ENCODE measurements around the gene SAMD4B.

SAMD4B gene

DNA sequence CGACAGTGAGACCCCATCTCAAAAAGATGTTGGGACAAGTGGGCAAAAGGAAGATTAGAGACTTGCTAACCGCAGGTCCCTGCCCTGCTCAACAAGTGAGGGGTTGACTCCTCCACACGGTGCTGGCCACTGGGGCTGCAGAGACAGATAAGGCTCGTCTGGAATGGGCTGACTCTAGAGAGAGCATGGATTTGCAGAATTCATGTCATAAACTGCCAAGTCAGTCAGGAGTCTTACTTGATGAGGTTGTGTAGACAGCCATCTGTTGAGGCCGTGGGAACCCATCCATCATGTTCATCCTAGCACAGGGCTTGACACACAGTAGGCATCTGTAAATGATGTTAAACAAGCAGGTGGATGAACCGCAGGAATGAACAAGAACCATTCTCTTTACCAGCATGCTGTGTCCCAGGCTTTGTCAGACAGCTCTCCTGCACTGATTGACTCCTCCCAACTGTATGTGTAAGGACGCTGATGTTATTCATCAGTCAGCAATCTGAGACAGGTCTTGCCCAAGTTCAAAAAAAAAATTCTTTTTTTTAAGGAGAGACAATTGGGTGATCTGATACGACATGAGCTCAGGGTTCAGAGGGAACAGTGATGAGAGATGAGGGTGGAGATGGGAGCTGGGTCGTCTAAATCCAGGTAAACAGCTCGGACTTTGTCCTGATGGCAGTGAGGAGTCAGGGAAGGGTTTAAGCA, 39.8 kb downstream of the SAMD4B start:
- Histone ChIP-seq H3K4me3 (ENCODE audit: low read depth, low read length) (no peak overlapping the region), H3K27me3 (ENCODE audit: control insufficient read depth, insufficient read depth, low read length) (no peaks in the 10 kb centered on the region)

DNA sequence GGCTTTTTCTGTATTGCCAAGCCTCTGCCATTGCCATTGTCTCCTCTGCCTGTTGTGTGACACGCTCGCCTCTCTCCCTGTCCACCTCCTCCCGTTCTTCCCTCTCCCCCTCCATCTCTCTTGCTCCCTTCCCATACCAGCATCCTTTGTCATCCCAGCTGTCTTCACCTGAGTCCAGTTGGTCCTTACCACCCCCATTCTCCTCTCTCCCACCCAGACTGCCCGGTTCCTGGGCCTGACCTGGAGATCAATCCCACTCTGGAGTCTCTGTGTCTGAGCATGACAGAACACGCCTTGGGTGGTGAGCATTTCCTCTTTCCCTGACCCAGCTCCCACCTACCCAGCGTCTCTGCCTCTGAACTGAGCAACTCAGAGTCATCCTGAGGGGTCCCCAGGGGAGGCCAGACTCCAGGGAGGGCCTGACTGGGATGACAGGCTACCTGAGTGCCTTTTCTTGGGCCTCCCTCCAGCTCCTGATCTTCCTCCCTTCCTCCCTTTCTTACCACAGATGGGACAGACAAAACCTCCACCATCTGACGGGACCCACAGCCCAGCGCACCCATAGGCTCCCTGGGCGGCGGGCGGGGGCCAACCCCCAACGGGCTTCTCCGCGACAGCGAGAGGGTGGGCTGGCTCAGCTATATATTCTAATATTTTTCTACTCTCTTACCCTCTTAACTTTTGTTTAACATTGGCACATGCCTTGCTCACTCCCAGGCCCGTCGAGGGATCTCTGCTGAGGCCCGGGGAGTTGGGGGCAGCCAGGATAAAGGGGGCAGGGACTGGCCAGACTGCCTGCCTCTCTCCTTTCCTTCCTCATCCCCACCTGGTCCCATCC, 41.0 kb downstream of the SAMD4B start:
- Histone ChIP-seq H3K9ac (no peak overlapping the region), H3K4me1 (no peaks in the 10 kb centered on the region), H3K4me3 (ENCODE audit: low read depth, low read length) (no peak overlapping the region), H3K27ac (no peak overlapping the region), H3K4me2 (ENCODE audit: low read length) (no peak overlapping the region), H2AFZ (no peak overlapping the region), H3K36me3 (ENCODE audit: control insufficient read depth, insufficient read depth, low read length) (no peaks in the 10 kb centered on the region), H3K79me2 (no peaks in the 10 kb centered on the region), H3K9me3 (ENCODE audit: control insufficient read depth, low read length) (no peaks in the 10 kb centered on the region), H3K27me3 (ENCODE audit: control insufficient read depth, insufficient read depth, low read length) (no peaks in the 10 kb centered on the region)
- TF ChIP-seq, protein P1, sequence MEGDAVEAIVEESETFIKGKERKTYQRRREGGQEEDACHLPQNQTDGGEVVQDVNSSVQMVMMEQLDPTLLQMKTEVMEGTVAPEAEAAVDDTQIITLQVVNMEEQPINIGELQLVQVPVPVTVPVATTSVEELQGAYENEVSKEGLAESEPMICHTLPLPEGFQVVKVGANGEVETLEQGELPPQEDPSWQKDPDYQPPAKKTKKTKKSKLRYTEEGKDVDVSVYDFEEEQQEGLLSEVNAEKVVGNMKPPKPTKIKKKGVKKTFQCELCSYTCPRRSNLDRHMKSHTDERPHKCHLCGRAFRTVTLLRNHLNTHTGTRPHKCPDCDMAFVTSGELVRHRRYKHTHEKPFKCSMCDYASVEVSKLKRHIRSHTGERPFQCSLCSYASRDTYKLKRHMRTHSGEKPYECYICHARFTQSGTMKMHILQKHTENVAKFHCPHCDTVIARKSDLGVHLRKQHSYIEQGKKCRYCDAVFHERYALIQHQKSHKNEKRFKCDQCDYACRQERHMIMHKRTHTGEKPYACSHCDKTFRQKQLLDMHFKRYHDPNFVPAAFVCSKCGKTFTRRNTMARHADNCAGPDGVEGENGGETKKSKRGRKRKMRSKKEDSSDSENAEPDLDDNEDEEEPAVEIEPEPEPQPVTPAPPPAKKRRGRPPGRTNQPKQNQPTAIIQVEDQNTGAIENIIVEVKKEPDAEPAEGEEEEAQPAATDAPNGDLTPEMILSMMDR (IDR thresholded peaks at IDR 0.05) = no peak

More for the DNA sequence above, 39.8 kb downstream of the SAMD4B start:
- no peaks in the 10 kb centered on the region for H3K9me3 ChIP-seq (ENCODE audit: control insufficient read depth, low read length)
- no peaks in the 10 kb centered on the region for H3K4me1 ChIP-seq
- H3K36me3 ChIP-seq (ENCODE audit: control insufficient read depth, insufficient read depth, low read length) = no peaks in the 10 kb centered on the region
- no peaks in the 10 kb centered on the region for H3K79me2 ChIP-seq
- TF ChIP-seq, protein P1 (IDR thresholded peaks at IDR 0.05) = no peak
- no peak overlapping the region for H3K9ac ChIP-seq
- no peak overlapping the region for H3K4me2 ChIP-seq (ENCODE audit: low read length)
- H2AFZ ChIP-seq = no peak overlapping the region
- H3K27ac ChIP-seq = no peak overlapping the region

DNA sequence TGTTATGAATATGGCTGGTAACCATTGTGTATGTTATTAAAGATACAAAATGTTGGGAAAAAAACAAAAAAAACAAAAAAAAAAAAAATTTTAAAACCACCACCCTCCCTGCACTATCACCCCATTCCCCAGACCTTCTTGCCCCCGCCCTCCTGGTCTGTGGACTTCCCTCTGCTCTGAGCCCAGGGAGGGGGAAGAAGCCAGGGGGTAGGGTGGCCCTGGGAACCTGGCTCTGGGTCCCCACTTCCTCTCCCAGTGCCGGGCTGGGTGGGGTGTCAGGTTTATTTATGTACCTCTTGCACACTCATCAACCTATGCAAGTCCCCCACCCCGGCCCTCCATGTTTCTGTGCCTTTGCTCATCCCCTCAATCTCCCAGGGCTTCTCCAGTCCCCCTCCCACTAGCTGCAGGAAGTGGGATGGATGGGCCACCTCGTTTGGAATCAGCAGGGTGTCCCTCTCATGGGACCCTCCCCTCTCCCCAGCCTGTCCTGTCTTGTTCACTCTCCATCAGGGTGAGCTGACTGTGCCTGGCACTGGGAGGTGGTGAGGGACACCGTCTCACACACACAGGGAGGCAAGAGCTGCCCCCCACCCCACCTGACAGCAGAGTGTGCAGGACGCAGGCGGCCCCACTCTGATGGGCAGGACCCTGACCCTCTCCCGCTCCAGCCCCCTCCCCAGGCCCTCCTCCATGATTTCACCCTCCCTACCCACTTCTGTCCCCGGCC, 42.8 kb downstream of the SAMD4B start:
- no peaks in the 10 kb centered on the region for H3K36me3 ChIP-seq (ENCODE audit: control insufficient read depth, insufficient read depth, low read length)
- H3K4me3 ChIP-seq (ENCODE audit: low read depth, low read length) = no peak overlapping the region
- no peaks in the 10 kb centered on the region for H3K9me3 ChIP-seq (ENCODE audit: control insufficient read depth, low read length)
- H2AFZ ChIP-seq = no peak overlapping the region
- peaks cover 5% of the 10 kb centered on the region for H3K4me1 ChIP-seq
- no peak overlapping the region for H3K9ac ChIP-seq
- no peak overlapping the region for H3K27ac ChIP-seq
- no peak overlapping the region for H3K4me2 ChIP-seq (ENCODE audit: low read length)
- TF ChIP-seq, protein P1 (IDR thresholded peaks at IDR 0.05) = no peak
- no peaks in the 10 kb centered on the region for H3K79me2 ChIP-seq
- H3K27me3 ChIP-seq (ENCODE audit: control insufficient read depth, insufficient read depth, low read length) = no peaks in the 10 kb centered on the region

DNA sequence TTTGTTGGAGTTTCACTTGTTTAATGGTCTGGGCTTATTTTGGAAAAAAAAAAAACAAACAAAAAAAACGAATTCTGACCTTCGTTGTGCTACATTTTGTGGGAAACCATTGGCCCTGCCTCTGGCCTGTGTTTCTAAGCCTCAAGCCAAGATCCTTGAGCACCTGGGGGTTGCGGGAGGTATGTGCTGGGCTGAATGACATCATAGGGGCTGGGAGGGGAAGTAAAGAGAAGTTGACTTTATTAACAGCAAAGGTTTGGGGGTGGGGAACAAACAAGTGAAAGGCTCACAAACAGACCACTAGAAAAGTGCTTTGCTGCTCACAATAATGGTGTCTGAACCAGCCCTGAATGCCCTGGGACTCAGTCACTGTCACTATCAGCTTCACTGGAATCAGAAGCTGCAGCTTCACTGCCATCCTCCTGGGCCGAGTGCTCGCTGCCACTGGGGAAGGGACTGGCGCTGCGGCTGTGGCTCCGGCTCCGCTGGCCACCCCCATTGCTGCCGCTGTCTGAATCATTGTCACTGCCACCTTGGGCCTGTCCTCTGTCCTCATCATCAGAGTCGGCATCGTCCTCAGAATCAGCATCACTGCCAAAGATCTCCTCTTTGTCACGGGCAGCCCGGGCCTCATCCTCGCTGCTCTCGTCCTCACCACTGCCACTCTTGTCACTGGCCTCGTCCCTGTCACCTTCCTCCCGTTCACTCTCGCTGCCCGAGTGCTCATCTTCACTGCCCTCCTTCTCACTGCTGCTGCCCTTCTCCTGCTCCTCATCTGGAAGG, 43.6 kb downstream of the SAMD4B start:
- Histone ChIP-seq H3K27ac (no peak overlapping the region), H3K36me3 (ENCODE audit: control insufficient read depth, insufficient read depth, low read length) (no peaks in the 10 kb centered on the region), H3K4me2 (ENCODE audit: low read length) (no peak overlapping the region), H3K27me3 (ENCODE audit: control insufficient read depth, insufficient read depth, low read length) (no peaks in the 10 kb centered on the region), H2AFZ (no peak overlapping the region), H3K9ac (no peak overlapping the region), H3K4me1 (peaks cover 8% of the 10 kb centered on the region), H3K9me3 (ENCODE audit: control insufficient read depth, low read length) (no peaks in the 10 kb centered on the region), H3K4me3 (ENCODE audit: low read depth, low read length) (no peak overlapping the region), H3K79me2 (no peaks in the 10 kb centered on the region)
- TF ChIP-seq, protein P1 (IDR thresholded peaks at IDR 0.05) = no peak
